GM19455 (cell line): ENCODE data around the gene SUPT3H.

Source experiments
- ATAC-seq: cut with Tn5 transposase; IDR thresholded peaks from one replicate; pipeline ENCODE4 v1.9.1; 2021; ENCODE audit not compliant: unreplicated experiment

SUPT3H gene

GRCh38 chr6:44855562-44856411, 521.9 kb downstream of the SUPT3H start:
- no peak for ATAC-seq

GRCh38 chr6:44854712-44855443, 522.9 kb downstream of the SUPT3H start:
- ATAC-seq: no peak

DNA sequence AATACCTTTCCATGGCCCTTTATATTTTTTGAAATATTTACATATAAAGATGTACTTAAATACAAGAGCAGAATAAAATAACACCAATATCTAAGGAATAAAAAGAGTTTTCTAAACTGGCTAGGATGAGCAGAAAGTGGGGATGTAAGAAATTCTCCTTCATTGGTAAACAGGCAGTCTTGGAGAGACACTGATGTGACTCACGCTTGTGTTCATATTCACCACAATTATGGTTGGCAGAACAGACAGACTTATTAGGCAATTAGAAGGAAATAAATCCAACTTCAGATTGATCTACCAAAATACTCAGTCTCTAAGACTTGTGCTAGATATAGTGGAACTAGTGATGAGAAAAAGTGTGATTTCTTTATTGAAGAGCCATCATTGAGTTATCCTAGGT, 526.6 kb downstream of the SUPT3H start:
- no peak for ATAC-seq

- ATAC-seq: no peak
Measured at GRCh38 chr6:44850312-44850711, 527.4 kb downstream of the SUPT3H start.

GRCh38 chr6:44849806-44850205, 527.9 kb downstream of the SUPT3H start:
- no peak for ATAC-seq

GRCh38 chr6:44843734-44844133, 534.0 kb downstream of the SUPT3H start:
- no peak for ATAC-seq

- ATAC-seq: no peak
Measured at GRCh38 chr6:44842616-44843015, 535.1 kb downstream of the SUPT3H start.

DNA sequence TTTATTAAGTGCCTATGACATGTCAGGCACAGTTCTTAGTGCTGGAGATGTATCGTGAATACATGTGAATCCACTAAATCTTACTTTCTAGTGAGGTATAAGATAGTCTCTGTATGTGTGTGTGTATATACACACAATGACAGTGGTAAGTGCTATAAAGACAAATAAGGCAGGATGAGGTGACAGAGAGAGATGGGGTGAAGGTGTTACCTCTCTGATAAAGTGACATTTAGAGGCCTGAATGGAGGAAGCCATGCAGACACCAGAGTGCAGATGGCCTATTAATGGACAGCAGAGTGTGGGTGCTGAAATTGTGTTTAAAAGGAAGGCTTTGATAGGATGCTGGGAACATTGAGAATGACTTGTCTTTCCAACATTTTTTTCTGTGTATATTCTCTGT, 535.9 kb downstream of the SUPT3H start:
- ATAC-seq: no peak

- no peak for ATAC-seq
Measured at GRCh38 chr6:44837741-44838140, 540.0 kb downstream of the SUPT3H start.

DNA sequence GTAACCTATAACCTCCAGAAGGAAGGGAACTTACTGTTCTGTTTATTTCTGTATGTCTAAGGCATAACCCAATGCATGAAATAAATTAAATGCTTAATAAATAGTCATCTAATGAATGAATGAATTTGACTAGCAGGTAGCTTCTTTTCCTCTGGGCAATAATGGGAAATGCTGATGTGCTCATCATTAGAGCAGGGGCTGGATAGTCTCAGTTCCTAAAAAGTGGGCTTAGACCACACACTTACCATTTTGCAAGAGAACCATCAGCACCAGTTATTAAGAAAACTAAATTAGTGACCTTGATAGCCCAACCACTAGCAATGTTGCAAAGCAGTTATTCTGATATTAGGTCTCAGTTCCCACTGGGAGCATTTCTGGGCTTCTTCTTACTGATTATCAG, 540.5 kb downstream of the SUPT3H start:
- no peak for ATAC-seq

DNA sequence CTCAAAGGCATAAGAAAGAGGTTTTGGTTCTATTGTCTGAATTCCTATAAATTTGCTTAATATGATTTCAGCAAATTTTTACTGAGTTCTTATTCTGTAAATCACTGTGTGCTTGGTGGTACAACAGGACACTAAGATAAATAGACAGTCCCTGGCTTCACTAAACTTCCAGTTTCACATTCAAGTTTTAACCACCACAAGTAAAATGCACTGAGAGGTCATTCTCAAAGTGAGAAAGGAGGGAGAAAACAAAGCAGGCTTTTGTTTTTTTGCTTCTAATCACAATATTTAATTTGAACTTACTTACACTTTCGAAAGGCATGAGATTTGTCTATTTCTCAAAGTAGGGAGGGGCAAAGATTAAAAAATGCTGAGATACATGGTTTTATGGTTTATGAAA, 544.5 kb downstream of the SUPT3H start:
- ATAC-seq: no peak

DNA sequence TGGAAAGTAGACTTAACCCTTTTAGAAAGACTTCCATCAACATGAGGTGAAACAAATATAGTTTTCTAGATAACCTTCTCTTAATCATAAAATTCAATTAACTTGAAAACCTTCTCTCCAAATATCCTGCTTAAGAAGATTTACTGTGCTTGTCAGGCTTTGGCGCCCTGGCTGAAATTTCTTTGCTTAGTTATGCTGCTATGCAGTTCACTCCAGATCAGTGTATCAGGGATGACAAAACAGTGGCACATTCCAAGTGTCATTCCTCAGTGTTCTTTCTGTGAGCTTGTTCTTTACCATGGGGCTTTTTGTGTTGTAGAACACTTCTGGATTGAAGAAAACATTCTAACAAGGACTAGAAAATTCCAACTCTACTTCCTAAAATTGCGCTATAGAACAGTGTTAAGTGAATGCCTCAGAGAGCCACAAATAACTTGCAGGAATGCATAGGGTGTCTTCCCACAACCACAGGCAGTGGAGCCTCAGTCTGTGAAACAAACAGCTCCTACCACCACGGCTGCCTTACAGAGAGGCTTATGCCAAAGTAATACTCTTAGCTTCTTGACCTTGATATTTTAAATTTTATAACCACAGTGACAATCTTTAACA, 546.6 kb downstream of the SUPT3H start:
- ATAC-seq: no peak

GRCh38 chr6:44829836-44830235, 547.9 kb downstream of the SUPT3H start:
- ATAC-seq: no peak

DNA sequence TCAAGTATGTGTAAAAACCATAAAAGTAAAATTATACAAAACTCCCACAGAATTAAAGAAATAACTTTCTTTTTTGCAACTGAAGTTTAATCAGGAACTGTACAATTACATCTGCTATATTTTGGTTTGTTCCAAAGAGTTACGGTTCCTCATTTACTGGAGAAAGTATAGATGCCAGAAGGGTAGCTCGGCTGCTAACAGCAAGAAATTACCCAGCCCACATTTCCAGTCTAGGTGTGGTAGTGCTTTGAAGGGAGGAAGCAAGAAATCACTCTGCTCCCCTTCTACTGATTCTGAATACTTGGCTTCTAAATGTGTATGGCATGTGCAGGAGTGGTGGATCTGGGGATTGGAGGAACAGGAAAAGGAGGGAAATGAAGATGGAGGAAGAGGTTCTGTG, 549.0 kb downstream of the SUPT3H start:
- ATAC-seq: no peak

DNA sequence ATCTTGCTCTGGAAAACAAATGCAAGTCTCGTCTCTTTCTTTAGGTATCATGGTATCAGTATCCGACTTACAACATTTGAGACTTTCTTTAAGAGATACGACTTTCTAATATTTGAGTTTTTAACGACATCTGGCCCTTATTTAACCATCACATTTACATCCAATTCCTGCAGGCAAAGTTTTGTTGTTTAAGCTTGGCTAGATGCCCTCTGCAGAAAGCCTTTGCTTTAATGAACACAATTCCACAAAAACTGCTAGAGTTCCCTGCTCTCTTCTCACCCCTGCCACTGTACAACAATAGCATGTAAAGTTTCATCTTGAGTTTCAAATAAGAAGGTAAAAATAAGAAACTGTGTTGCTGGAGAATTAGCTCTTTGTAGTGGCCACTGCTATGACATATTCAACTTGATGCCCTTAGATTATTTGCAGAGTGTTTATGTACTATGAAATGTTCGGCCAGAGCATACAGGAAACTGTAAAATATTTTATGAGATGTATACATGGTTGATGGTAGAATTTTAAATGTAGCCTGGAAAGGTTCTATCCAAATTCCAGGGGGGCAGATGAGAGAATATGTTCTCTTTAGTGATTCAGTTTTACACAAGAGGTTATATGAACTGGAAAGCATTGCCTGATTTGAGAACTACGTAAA, 551.6 kb downstream of the SUPT3H start:
- ATAC-seq: no peak

DNA sequence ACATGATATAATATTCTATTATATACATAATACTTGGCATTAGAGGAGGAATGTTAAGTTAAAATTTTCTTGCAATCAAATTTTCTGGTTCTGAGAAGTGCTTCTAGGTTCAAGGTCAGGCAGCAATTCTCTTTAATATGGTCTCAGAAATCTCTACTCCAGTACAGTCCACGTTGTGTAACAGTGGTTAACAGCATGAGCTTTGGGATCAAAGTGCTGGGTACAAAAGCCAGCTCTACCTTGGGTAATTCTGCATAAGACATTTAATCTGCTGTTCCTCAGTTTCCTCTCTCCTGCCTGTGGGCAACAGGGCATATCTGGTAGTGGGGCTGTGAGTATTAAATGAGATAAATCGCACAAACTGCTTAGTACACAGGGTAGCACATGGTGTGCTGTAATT, 552.5 kb downstream of the SUPT3H start:
- no peak for ATAC-seq

GRCh38 chr6:44824567-44824966, 553.2 kb downstream of the SUPT3H start:
- no peak for ATAC-seq

DNA sequence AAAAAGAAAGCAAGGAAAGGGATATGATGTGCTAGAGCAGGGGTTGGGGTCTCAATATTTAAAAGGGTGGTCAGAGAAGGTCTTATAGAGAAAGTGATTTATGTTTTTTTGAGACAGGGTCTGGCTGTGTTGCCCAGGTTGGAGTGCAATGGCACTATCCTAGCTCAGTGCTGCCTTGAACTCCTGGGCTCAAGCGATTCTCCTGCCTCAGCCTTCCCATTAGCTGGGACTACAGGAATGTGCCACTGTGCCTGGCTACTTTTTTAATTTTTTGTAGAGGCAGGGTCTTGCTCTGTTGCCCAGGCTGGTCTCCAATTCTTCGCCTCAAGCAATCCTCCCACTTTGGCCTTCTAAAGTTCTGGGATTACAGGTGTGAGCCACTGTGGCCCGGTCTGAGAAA, 557.0 kb downstream of the SUPT3H start:
- ATAC-seq: no peak

DNA sequence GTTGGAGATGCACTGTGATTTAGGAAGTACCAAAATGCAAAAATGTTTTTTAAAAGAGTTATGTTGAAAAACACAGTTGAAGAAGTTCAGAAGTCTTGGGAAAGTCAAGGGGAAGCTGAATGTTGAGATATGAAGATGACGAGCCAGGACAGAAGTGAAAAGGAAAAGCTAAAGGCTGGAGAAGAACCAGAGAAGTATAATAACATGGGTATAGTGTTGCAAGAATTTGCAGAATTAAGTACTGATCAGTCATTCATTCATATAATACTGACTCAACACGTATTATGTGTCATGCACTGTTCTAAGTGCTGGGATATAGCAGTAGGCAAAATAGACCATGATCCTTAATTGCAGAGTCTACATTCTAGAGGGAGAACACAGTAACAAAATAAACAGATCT, 557.4 kb downstream of the SUPT3H start:
- ATAC-seq: no peak

GRCh38 chr6:44811456-44811855, 566.3 kb downstream of the SUPT3H start:
- ATAC-seq: no peak

DNA sequence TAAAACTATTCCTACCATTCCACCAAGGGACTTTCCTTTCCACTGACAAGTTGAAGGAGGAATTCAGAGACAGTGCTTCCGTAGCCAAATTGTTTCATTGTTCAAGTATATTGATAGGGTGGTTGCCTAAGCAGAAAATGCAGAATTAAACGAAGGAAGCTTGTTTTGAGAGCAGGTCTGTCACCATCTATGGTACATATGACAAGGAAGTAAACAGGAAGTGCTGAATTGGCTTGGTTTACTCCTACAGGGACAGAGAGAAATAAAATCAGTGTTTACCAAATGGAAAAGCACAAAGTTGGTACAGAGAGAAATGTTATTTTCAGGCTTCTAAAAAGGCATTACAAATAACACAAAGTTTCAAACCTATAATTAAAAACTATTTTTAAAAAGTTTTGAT, 568.5 kb downstream of the SUPT3H start:
- no peak for ATAC-seq

DNA sequence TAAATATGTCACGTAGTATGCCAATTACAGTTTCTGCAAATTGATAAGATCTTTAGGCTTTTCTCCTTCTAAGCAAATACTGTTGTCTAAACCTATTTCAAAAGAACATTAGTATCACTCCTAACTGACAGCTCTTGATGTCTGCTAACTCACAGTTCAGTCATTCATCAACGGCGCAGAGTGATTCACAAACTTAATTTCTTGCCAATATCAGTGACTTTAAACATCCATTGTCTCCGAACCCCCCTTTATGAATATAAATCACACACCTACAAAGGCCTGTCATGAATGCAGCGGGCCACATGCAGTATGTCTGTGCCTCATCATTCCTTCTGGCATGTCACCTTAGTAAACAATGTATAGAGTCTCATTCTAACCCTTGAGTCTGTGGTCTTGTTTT, 569.6 kb downstream of the SUPT3H start:
- no peak for ATAC-seq
